H9 (cell line): Measurements from ENCODE around the gene FRAT1. TPM values are rescaled to one million over a fixed set of nuclear protein-coding genes. Genes with fewer than 3 reads are reported as not detected.

Experiments used
- DNase-seq: peaks from one replicate; pipeline ENCODE4 v3.0.0-alpha.2; 2017
- H2AFZ ChIP-seq: one replicate; pipeline ENCODE4 v1.6.1; 2013; ENCODE audit warnings: mild to moderate bottlenecking, low read length, control low read depth, moderate library complexity
- H2AK5ac ChIP-seq: 2 replicates; pipeline ENCODE4 v1.6.1; 2013; ENCODE audit warnings: low read length, control low read depth, mixed read lengths; ENCODE audit not compliant: insufficient read length
- H2BK120ac ChIP-seq: one replicate; pipeline ENCODE4 v1.6.1; 2013; ENCODE audit warnings: low read depth, mild to moderate bottlenecking, low read length, control low read depth, inconsistent platforms; ENCODE audit not compliant: poor library complexity, severe bottlenecking
- H2BK12ac ChIP-seq: 2 replicates; pipeline ENCODE4 v1.6.1; 2013; ENCODE audit warnings: low read length, control low read depth, mixed read lengths, low read depth; ENCODE audit not compliant: insufficient read length
- H2BK15ac ChIP-seq: 2 replicates; pipeline ENCODE4 v1.6.1; 2013; ENCODE audit warnings: low read depth, low read length, control low read depth
- H2BK20ac ChIP-seq: one replicate; pipeline ENCODE4 v1.6.1; 2013; ENCODE audit warnings: low read depth, mild to moderate bottlenecking, low read length, control low read depth, inconsistent platforms; ENCODE audit not compliant: poor library complexity, severe bottlenecking
- H2BK5ac ChIP-seq: 2 replicates; pipeline ENCODE4 v1.6.1; 2013; ENCODE audit warnings: low read length, control low read depth, mixed read lengths; ENCODE audit not compliant: insufficient read length
- H3K14ac ChIP-seq: 2 replicates; pipeline ENCODE4 v1.6.1; 2013; ENCODE audit warnings: low read length, control low read depth; ENCODE audit not compliant: insufficient read depth
- H3K18ac ChIP-seq: 2 replicates; pipeline ENCODE4 v1.6.1; 2013; ENCODE audit warnings: low read depth, mild to moderate bottlenecking, mixed read lengths, low read length, control low read depth; ENCODE audit not compliant: insufficient read length
- H3K23ac ChIP-seq: 2 replicates; pipeline ENCODE4 v1.6.1; 2013; ENCODE audit warnings: low read length, control low read depth, mixed read lengths, low read depth; ENCODE audit not compliant: insufficient read length
- H3K23me2 ChIP-seq: 2 replicates; pipeline ENCODE4 v1.6.1; 2013; ENCODE audit warnings: low read depth, mild to moderate bottlenecking, mixed read lengths, low read length, control low read depth; ENCODE audit not compliant: insufficient read length, poor library complexity, severe bottlenecking
- H3K27ac ChIP-seq: 2 replicates; pipeline ENCODE4 v1.5.1; 2013; ENCODE audit warnings: low read length, control low read depth, mixed read lengths, low read depth; ENCODE audit not compliant: insufficient read length
- H3K27me3 ChIP-seq: 2 replicates; pipeline ENCODE4 v1.6.1; 2013; ENCODE audit warnings: low read length, control low read depth, inconsistent platforms; ENCODE audit not compliant: insufficient read depth
- H3K4ac ChIP-seq: 2 replicates; pipeline ENCODE4 v1.6.1; 2013; ENCODE audit warnings: low read depth, mild to moderate bottlenecking, control low read depth, inconsistent platforms, low read length, moderate library complexity
- H3K4me1 ChIP-seq: 2 replicates; pipeline ENCODE4 v1.6.1; 2013; ENCODE audit warnings: low read length, control low read depth, inconsistent platforms; ENCODE audit not compliant: insufficient read depth
- H3K4me2 ChIP-seq: 2 replicates; pipeline ENCODE4 v1.6.1; 2013; ENCODE audit warnings: low read length, control low read depth, mixed read lengths; ENCODE audit not compliant: insufficient read length, insufficient read depth
- H3K56ac ChIP-seq: 2 replicates; pipeline ENCODE4 v1.6.1; 2013; ENCODE audit warnings: low read depth, mild to moderate bottlenecking, mixed read lengths, low read length, control low read depth; ENCODE audit not compliant: insufficient read length
- H3K79me1 ChIP-seq: 2 replicates; pipeline ENCODE4 v1.6.1; 2013; ENCODE audit warnings: low read depth, mild to moderate bottlenecking, moderate library complexity, low read length, control low read depth, inconsistent platforms; ENCODE audit not compliant: insufficient read depth, poor library complexity, severe bottlenecking
- H3K79me2 ChIP-seq: 2 replicates; pipeline ENCODE4 v1.6.1; 2013; ENCODE audit warnings: low read length, control low read depth, inconsistent platforms; ENCODE audit not compliant: insufficient read depth
- H3K9ac ChIP-seq: 2 replicates; pipeline ENCODE4 v1.6.1; 2013; ENCODE audit warnings: low read length, control low read depth, mixed read lengths; ENCODE audit not compliant: insufficient read length; ENCODE audit errors: extremely low read depth
- H3K9me3 ChIP-seq: one replicate; pipeline ENCODE4 v1.6.1; 2013; ENCODE audit warnings: low read depth, low read length, inconsistent platforms; ENCODE audit not compliant: control insufficient read depth
- H3T11ph ChIP-seq: one replicate; pipeline ENCODE4 v1.6.1; 2013; ENCODE audit warnings: mild to moderate bottlenecking, low read length, control low read depth, inconsistent platforms
- H4K20me1 ChIP-seq: one replicate; pipeline ENCODE4 v1.6.1; 2013; ENCODE audit not compliant: control insufficient read depth, insufficient read length, insufficient read depth
- H4K5ac ChIP-seq: 2 replicates; pipeline ENCODE4 v1.6.1; 2013; ENCODE audit warnings: low read depth, mild to moderate bottlenecking, mixed read lengths, low read length, control low read depth; ENCODE audit not compliant: insufficient read length
- H4K8ac ChIP-seq: replicated peaks from 2 replicates; pipeline ENCODE4 v1.6.1; 2013; ENCODE audit warnings: low read length, control low read depth, mixed read lengths, low read depth; ENCODE audit not compliant: insufficient read length
- H4K91ac ChIP-seq: 2 replicates; pipeline ENCODE4 v1.6.1; 2013; ENCODE audit warnings: low read depth, mild to moderate bottlenecking, moderate library complexity, mixed read lengths, low read length, control low read depth; ENCODE audit not compliant: insufficient read length
- H3K27ac Mint-ChIP-seq, 3 experiments: 2 replicates in 2 of 3; 3 replicates in 1 of 3; pipeline ENCODE4 v1.8.0; 2020 to 2021; ENCODE audit warnings: mixed read lengths in 3 of 3, mild to moderate bottlenecking in 1 of 3, moderate library complexity in 1 of 3
- H3K27me3 Mint-ChIP-seq: 2 replicates; pipeline ENCODE4 v1.8.0; 2021; ENCODE audit warnings: low read depth, mild to moderate bottlenecking, moderate library complexity, mixed read lengths
- H3K36me3 Mint-ChIP-seq, 3 experiments: 2 replicates in 2 of 3; 3 replicates in 1 of 3; pipeline ENCODE4 v1.8.0; 2020 to 2021; ENCODE audit warnings: low read depth in 3 of 3, mixed read lengths in 3 of 3; ENCODE audit not compliant: insufficient read depth in 1 of 3
- H3K4me1 Mint-ChIP-seq, 2 experiments: 2 replicates each; pipeline ENCODE4 v1.8.0; 2020; ENCODE audit warnings: mixed read lengths in 2 of 2
- H3K4me3 Mint-ChIP-seq, 2 experiments: 2 replicates in 1 of 2; 3 replicates in 1 of 2; pipeline ENCODE4 v1.8.0; 2020 to 2021; ENCODE audit warnings: mild to moderate bottlenecking in 2 of 2, mixed read lengths in 2 of 2, moderate library complexity in 1 of 2
- H3K9me3 Mint-ChIP-seq, 2 experiments: 2 replicates in 1 of 2; 3 replicates in 1 of 2; pipeline ENCODE4 v1.8.0; 2020; ENCODE audit warnings: mild to moderate bottlenecking in 2 of 2, mixed read lengths in 2 of 2, moderate library complexity in 1 of 2
- WGBS: extraction: QIAGEN DNeasy Blood & Tissue Kit; methylation state at CpG from one replicate; pipeline ENCODE4 v1.1.7; 2013; ENCODE audit warnings: missing lambda C conversion rate, low lambda C conversion rate, mixed read lengths; ENCODE audit not compliant: insufficient read length; ENCODE audit errors: extremely low coverage; 5-methylcytosine and 5-hydroxymethylcytosine counted together
- total RNA-seq: library from RNA; stranded (reverse); gene quantifications from 2 replicates; pipeline ENCODE4 v1.2.1, GENCODE V29; 2021
- TF ChIP-seq, protein P1 (sequence below): fragments of 200-600 bp; sonication (generic); conservative IDR thresholded peaks from 3 replicates; pipeline ENCODE4 v1.8.0; 2021; ENCODE audit warnings: antibody characterized with exemption, mild to moderate bottlenecking

The FRAT1 gene
- total RNA-seq, 1 experiment from 2014 or later: 7.3 TPM

DNA sequence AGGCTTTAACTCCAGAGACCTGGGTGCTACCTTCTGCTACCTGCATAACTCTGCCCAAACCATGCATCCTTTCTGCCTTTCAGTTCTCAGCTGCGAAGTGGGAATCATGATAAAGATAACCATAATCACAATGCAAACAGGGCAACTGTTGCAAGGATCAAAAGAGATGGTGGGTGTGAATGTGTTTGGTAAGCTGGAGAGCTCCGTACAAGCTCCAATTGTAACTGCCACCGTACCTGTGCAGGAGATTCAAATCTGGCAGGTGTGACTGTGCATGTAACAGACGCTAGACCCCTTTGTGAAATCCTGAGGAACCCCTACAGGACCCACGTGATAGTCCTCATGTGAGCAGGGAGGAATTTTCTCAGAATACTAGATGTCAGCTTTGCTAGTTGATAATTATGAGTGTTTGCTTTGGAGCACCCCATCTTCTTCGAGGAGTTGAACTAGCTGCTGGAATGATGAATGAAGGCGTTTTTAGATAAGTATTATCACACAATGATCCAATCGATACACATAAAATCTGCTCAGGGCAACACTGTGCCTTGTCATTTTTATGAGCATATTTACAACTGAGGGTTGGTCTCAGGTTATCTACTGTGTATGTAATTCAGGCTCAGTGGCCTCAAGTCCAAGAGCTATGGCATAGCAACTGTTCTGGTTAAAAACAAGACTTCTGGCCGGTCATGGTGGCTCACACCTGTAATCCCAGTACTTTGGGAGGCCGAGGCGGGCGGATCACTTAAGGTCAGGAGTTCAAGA, 30.9 kb downstream of the FRAT1 start:
- Histone ChIP-seq H3K4me2 (no peak overlapping the region), H3K56ac (no peak overlapping the region), H4K8ac (no peak overlapping the region), H3K18ac (no peak overlapping the region), H2BK12ac (no peak overlapping the region), H3K23ac (no peak overlapping the region), H3K23me2 (no peaks in the 10 kb centered on the region), H3K9me3 (no peaks in the 10 kb centered on the region), H3K4me1 (no peaks in the 10 kb centered on the region), H2AFZ (no peak overlapping the region), H3K9ac (no peak overlapping the region), H3K79me1 (no peaks in the 10 kb centered on the region), H3K4ac (no peak overlapping the region), H4K5ac (no peak overlapping the region), H3K14ac (no peak overlapping the region), H2BK15ac (no peak overlapping the region), H3T11ph (no peak overlapping the region), H3K79me2 (no peaks in the 10 kb centered on the region), H2BK20ac (no peak overlapping the region), H4K91ac (no peak overlapping the region), H2BK5ac (no peak overlapping the region), H2BK120ac (no peak overlapping the region), H4K20me1 (no peaks in the 10 kb centered on the region), H3K27ac (no peak overlapping the region), H2AK5ac (no peak overlapping the region), H3K27me3 (no peaks in the 10 kb centered on the region; the same call in 1 of the 2 replicates)
- Mint-ChIP-seq H3K9me3 (no peaks in the 10 kb centered on the region), H3K36me3 (peaks cover 0 to 31% (median 4%) of the 10 kb centered on the region in 3 experiments; a peak in 4 of 7 replicates), H3K27ac (peak overlapping the region in 2 of 3 experiments; percentile 48 to 57; a peak in 2 of 7 replicates), H3K4me1 (peaks cover 14 to 15% of the 10 kb centered on the region in 2 experiments), H3K27me3 (no peaks in the 10 kb centered on the region), H3K4me3 (no peak overlapping the region)
- WGBS: no CpG with 5 or more reads among the region's 12 CpGs
- DNase-seq: no peak
- TF ChIP-seq, protein P1, sequence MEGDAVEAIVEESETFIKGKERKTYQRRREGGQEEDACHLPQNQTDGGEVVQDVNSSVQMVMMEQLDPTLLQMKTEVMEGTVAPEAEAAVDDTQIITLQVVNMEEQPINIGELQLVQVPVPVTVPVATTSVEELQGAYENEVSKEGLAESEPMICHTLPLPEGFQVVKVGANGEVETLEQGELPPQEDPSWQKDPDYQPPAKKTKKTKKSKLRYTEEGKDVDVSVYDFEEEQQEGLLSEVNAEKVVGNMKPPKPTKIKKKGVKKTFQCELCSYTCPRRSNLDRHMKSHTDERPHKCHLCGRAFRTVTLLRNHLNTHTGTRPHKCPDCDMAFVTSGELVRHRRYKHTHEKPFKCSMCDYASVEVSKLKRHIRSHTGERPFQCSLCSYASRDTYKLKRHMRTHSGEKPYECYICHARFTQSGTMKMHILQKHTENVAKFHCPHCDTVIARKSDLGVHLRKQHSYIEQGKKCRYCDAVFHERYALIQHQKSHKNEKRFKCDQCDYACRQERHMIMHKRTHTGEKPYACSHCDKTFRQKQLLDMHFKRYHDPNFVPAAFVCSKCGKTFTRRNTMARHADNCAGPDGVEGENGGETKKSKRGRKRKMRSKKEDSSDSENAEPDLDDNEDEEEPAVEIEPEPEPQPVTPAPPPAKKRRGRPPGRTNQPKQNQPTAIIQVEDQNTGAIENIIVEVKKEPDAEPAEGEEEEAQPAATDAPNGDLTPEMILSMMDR: no peak
